IMR-90 (cell line): ENCODE measurements around the gene PLD2. TPM values are rescaled to one million over a fixed set of nuclear protein-coding genes. Genes with fewer than 3 reads are reported as not detected.

Experiments
- ATAC-seq: fragments of 200-7000 bp; cut with Tn5 transposase; 2 replicates; pipeline ENCODE4 v1.9.1; 2020; ENCODE audit warnings: low read depth, mild to moderate bottlenecking, moderate library complexity
- BruUV-seq: library from RNA; stranded (reverse); fragments of 400-500 nt; replicated peaks from 2 replicates; lab custom pipeline; 2021; lab: Mats Ljungman, UMichigan
- CTCF ChIA-PET: fragments of 300-600 bp; formaldehyde crosslinking; extraction: SDS; loops from one replicate; lab custom pipeline; 2021; ENCODE audit warnings: antibody characterized with exemption; lab: Yijun Ruan, JAX
- POLR2A ChIA-PET: fragments of 300-600 bp; sonication (Branson Sonifier 250); formaldehyde crosslinking; loops from one replicate; lab custom pipeline; 2022; ENCODE audit warnings: antibody characterized with exemption; ENCODE audit not compliant: unreplicated experiment; lab: Charles Lee
- DNase-seq: peaks from one replicate; pipeline ENCODE4 v3.0.0; 2013
- H2AFZ ChIP-seq: replicated peaks from 2 replicates; pipeline ENCODE3; 2013; ENCODE audit warnings: low read length, mild to moderate bottlenecking; ENCODE audit not compliant: poor library complexity
- H2AK5ac ChIP-seq: 2 replicates; pipeline ENCODE4 v1.6.1; 2013; ENCODE audit warnings: low read depth, low read length, inconsistent platforms
- H2AK9ac ChIP-seq: replicated peaks from 2 replicates; pipeline ENCODE3; 2013; ENCODE audit warnings: mild to moderate bottlenecking, low read depth, low read length, moderate library complexity; ENCODE audit not compliant: poor library complexity
- H2BK120ac ChIP-seq: 2 replicates; pipeline ENCODE4 v1.6.1; 2013; ENCODE audit warnings: low read depth, low read length, inconsistent platforms
- H2BK15ac ChIP-seq: 3 replicates; pipeline ENCODE4 v1.6.1; 2013; ENCODE audit warnings: low read depth, low read length, inconsistent platforms
- H2BK20ac ChIP-seq: 2 replicates; pipeline ENCODE4 v1.6.1; 2013; ENCODE audit warnings: low read depth, mild to moderate bottlenecking, inconsistent platforms, low read length, moderate library complexity
- H2BK5ac ChIP-seq: 2 replicates; pipeline ENCODE4 v1.6.1; 2013; ENCODE audit warnings: mild to moderate bottlenecking, low read depth, low read length, inconsistent platforms; ENCODE audit not compliant: poor library complexity, severe bottlenecking
- H3K14ac ChIP-seq: replicated peaks from 2 replicates; pipeline ENCODE4 v1.6.1; 2013; ENCODE audit warnings: low read depth, low read length, inconsistent platforms
- H3K18ac ChIP-seq: 2 replicates; pipeline ENCODE4 v1.6.1; 2013; ENCODE audit warnings: low read depth, low read length, control low read depth
- H3K23ac ChIP-seq: 2 replicates; pipeline ENCODE4 v1.6.1; 2013; ENCODE audit warnings: low read depth, low read length, inconsistent platforms
- H3K27ac ChIP-seq: 2 replicates; pipeline ENCODE4 v1.5.1; 2013; ENCODE audit warnings: mild to moderate bottlenecking, control low read depth, low read length; ENCODE audit not compliant: insufficient read depth
- H3K27me3 ChIP-seq: 2 replicates; pipeline ENCODE4 v1.6.1; 2013; ENCODE audit warnings: low read length; ENCODE audit not compliant: control insufficient read depth, insufficient read depth
- H3K36me3 ChIP-seq: 2 replicates; pipeline ENCODE4 v1.6.1; 2013; ENCODE audit warnings: low read length, mixed read lengths; ENCODE audit not compliant: control insufficient read depth, insufficient read depth
- H3K4ac ChIP-seq: 2 replicates; pipeline ENCODE4 v1.6.1; 2013; ENCODE audit warnings: low read depth, low read length, inconsistent platforms
- H3K4me1 ChIP-seq: 2 replicates; pipeline ENCODE4 v1.6.1; 2013; ENCODE audit warnings: low read length, mixed read lengths; ENCODE audit not compliant: control insufficient read depth, insufficient read depth
- H3K4me2 ChIP-seq: 2 replicates; pipeline ENCODE4 v1.6.1; 2013; ENCODE audit warnings: low read depth, mild to moderate bottlenecking, control low read depth, low read length, moderate library complexity
- H3K4me3 ChIP-seq: 2 replicates; pipeline ENCODE4 v1.5.1; 2013; ENCODE audit warnings: low read depth, mild to moderate bottlenecking, control low read depth, low read length, moderate library complexity; ENCODE audit not compliant: insufficient read depth
- H3K56ac ChIP-seq: 2 replicates; pipeline ENCODE4 v1.6.1; 2013; ENCODE audit warnings: low read length, inconsistent platforms; ENCODE audit not compliant: insufficient read depth; ENCODE audit errors: extremely low read depth
- H3K79me1 ChIP-seq, 2 experiments: 2 replicates each; pipeline ENCODE4 v1.6.1; 2013; ENCODE audit warnings: low read length in 2 of 2, inconsistent platforms in 1 of 2, low read depth in 1 of 2
- H3K9ac ChIP-seq: 2 replicates; pipeline ENCODE4 v1.6.1; 2013; ENCODE audit warnings: low read depth, low read length, control low read depth
- H3K9me1 ChIP-seq: 2 replicates; pipeline ENCODE4 v1.6.1; 2013; ENCODE audit warnings: low read length, inconsistent platforms; ENCODE audit not compliant: insufficient read depth
- H3K9me3 ChIP-seq: 2 replicates; pipeline ENCODE4 v1.6.1; 2013; ENCODE audit warnings: low read length; ENCODE audit not compliant: control insufficient read depth, insufficient read depth
- H4K20me1 ChIP-seq: 2 replicates; pipeline ENCODE4 v1.6.1; 2013; ENCODE audit warnings: low read length, inconsistent platforms; ENCODE audit not compliant: insufficient read depth
- H4K5ac ChIP-seq: 2 replicates; pipeline ENCODE4 v1.6.1; 2013; ENCODE audit warnings: mild to moderate bottlenecking, low read depth, low read length, control low read depth
- H4K8ac ChIP-seq, 2 experiments: 2 replicates each; pipeline ENCODE4 v1.6.1; 2013; ENCODE audit warnings: low read depth in 2 of 2, low read length in 2 of 2, control low read depth in 1 of 2, inconsistent platforms in 1 of 2
- H4K91ac ChIP-seq: 2 replicates; pipeline ENCODE4 v1.6.1; 2013; ENCODE audit warnings: low read depth, low read length, inconsistent platforms; ENCODE audit not compliant: insufficient read depth
- BHLHE40 ChIP-seq: fragments of 150-350 bp; IDR thresholded peaks from 2 replicates; pipeline ENCODE4 v1.6.1; 2016; ENCODE audit warnings: mild to moderate bottlenecking, low read depth, low read length
- CEBPB ChIP-seq: IDR thresholded peaks from 2 replicates; pipeline ENCODE4 v1.6.1; 2012; ENCODE audit warnings: low read depth, low read length, improper control_type of control experiment
- MAFK ChIP-seq: IDR thresholded peaks from 2 replicates; pipeline ENCODE4 v1.6.1; 2012; ENCODE audit warnings: low read depth, low read length, improper control_type of control experiment
- MAZ ChIP-seq: IDR thresholded peaks from 2 replicates; pipeline ENCODE4 v1.6.1; 2012; ENCODE audit warnings: low read depth, mild to moderate bottlenecking, low read length, improper control_type of control experiment, moderate library complexity, borderline replicate concordance
- MXI1 ChIP-seq: IDR thresholded peaks from 2 replicates; pipeline ENCODE4 v1.6.1; 2012; ENCODE audit warnings: low read depth, mild to moderate bottlenecking, low read length, moderate library complexity, borderline replicate concordance
- POLR2A ChIP-seq: IDR thresholded peaks from 2 replicates; pipeline ENCODE4 v1.6.1; 2012; ENCODE audit warnings: mild to moderate bottlenecking, low read depth, low read length
- RAD21 ChIP-seq: IDR thresholded peaks from 2 replicates; pipeline ENCODE4 v1.6.1; 2012; ENCODE audit warnings: low read length, improper control_type of control experiment
- RCOR1 ChIP-seq: IDR thresholded peaks from 2 replicates; pipeline ENCODE4 v1.6.1; 2012; ENCODE audit warnings: mild to moderate bottlenecking, low read length, improper control_type of control experiment; ENCODE audit not compliant: insufficient replicate concordance
- WGBS, 2 experiments: methylation state at CpG; one replicate each; pipeline versions ENCODE4 v1.1.5 to v1.1.7; 2013; ENCODE audit warnings: missing lambda C conversion rate in 2 of 2; ENCODE audit not compliant: insufficient read length in 1 of 2; ENCODE audit errors: extremely low coverage in 2 of 2; 5-methylcytosine and 5-hydroxymethylcytosine counted together
- dilution Hi-C: fragments of 300-500 bp; cut with HindIII; formaldehyde crosslinking; loops from one replicate; pipeline ENCODE4 v1.14.3; 2018; ENCODE audit warnings: low sequenced_read_pairs; ENCODE audit not compliant: unreplicated experiment
- in situ Hi-C: fragments of 300-500 bp; cut with MboI; formaldehyde crosslinking; loops from 3 replicates; pipeline ENCODE4 v1.14.3; 2019; ENCODE audit warnings: low sequenced_read_pairs, inconsistent platforms, mixed read lengths
- intact Hi-C: fragments of 100-400 bp; cut with micrococcal nuclease; formaldehyde crosslinking; loops from 2 replicates; pipeline ENCODE4 v1.10.0; 2022
- polyA plus RNA-seq, 3 experiments: library from polyadenylated mRNA; depleted of rRNA; stranded (reverse); fragments of >200 nt; gene quantifications; 2 replicates each; pipeline ENCODE4 v1.2.3, GENCODE V29; 2012; ENCODE audit warnings: low replicate concordance in 1 of 3
- total RNA-seq: library from RNA; depleted of rRNA; stranded (reverse); fragments of >200 nt; gene quantifications from 2 replicates; pipeline ENCODE4 v1.2.3, GENCODE V29; 2012

PLD2 gene
- total and polyA plus RNA-seq, 2 of the 4 experiments (the other 2 are of a cell fraction) = 12.5 to 28.0 TPM

- dilution Hi-C loops = no loop called here
- H4K91ac ChIP-seq = no peak overlapping the region
- H3K79me1 ChIP-seq = no peaks in the 10 kb centered on the region
- no peak for ATAC-seq
- H3K4me1 ChIP-seq = no peaks in the 10 kb centered on the region
- intact Hi-C loops = no loop called here
- peaks cover 11% of the 10 kb centered on the region for H4K20me1 ChIP-seq
- no peak overlapping the region for H4K5ac ChIP-seq
- DNase-seq = no peak
- no peak overlapping the region for H3K23ac ChIP-seq
- no peak overlapping the region for H2AFZ ChIP-seq
- H3K4me2 ChIP-seq = no peak overlapping the region
- H3K27ac ChIP-seq = no peak overlapping the region
- in situ Hi-C loops = no loop called here
- no peaks in the 10 kb centered on the region for H3K9me3 ChIP-seq
- WGBS, 2 experiments = 89% methylated on average over 2 of the region's 13 CpGs; no CpG with 5 or more reads in 1 of the 2 experiments
- ChIA-PET POLR2A (no interaction called here), CTCF (no interaction called here)
- H3K56ac ChIP-seq = no peak overlapping the region
- peaks cover 43% of the 10 kb centered on the region for H3K36me3 ChIP-seq
- no peak overlapping the region for H3K9ac ChIP-seq
- H2AK9ac ChIP-seq = no peak overlapping the region
- BruUV-seq = no TSS peak
- H3K27me3 ChIP-seq = no peaks in the 10 kb centered on the region
- no peak overlapping the region for H3K14ac ChIP-seq
- 0 out of 2 replicates have a peak, but pooled peaks cover 4% of the 10 kb centered on the region for H3K9me1 ChIP-seq
- H3K18ac ChIP-seq = no peak overlapping the region
- no peak overlapping the region for H2BK120ac ChIP-seq
- no peak overlapping the region for H3K4me3 ChIP-seq
- H3K4ac ChIP-seq = no peak overlapping the region
- no peak overlapping the region for H4K8ac ChIP-seq
- H2AK5ac ChIP-seq = no peak overlapping the region
- H2BK15ac ChIP-seq = no peak overlapping the region
- H2BK20ac ChIP-seq = no peak overlapping the region
- no peak overlapping the region for H2BK5ac ChIP-seq
- no peak for TF ChIP-seq BHLHE40
- TF ChIP-seq MAFK = no peak
- no peak for TF ChIP-seq MXI1
- TF ChIP-seq CEBPB = no peak
- no peak for TF ChIP-seq RAD21
- TF ChIP-seq POLR2A = no peak
- TF ChIP-seq RCOR1 = no peak
- no peak for TF ChIP-seq MAZ
Measured at GRCh38 chr17:4816826-4817225, 9.9 kb downstream of the PLD2 start.
